HUES64 (cell line): Measurements from ENCODE around the gene ZMIZ1.

Source experiments
- H3K27ac ChIP-seq: 2 replicates; pipeline ENCODE4 v1.7.0; 2013; ENCODE audit warnings: low read depth, low read length, inconsistent platforms
- H3K27me3 ChIP-seq: 2 replicates; pipeline ENCODE4 v1.6.1; 2013; ENCODE audit warnings: mild to moderate bottlenecking, low read length; ENCODE audit not compliant: insufficient read depth
- H3K36me3 ChIP-seq: 2 replicates; pipeline ENCODE4 v1.6.1; 2013; ENCODE audit warnings: mild to moderate bottlenecking, low read length; ENCODE audit not compliant: insufficient read depth
- H3K4me1 ChIP-seq: 2 replicates; pipeline ENCODE4 v1.6.1; 2013; ENCODE audit warnings: mild to moderate bottlenecking, low read length, moderate library complexity; ENCODE audit not compliant: insufficient read depth
- H3K4me3 ChIP-seq: 2 replicates; pipeline ENCODE4 v1.5.1; 2013; ENCODE audit warnings: mild to moderate bottlenecking, low read length, moderate library complexity
- H3K9ac ChIP-seq: 2 replicates; pipeline ENCODE4 v1.6.1; 2013; ENCODE audit warnings: mild to moderate bottlenecking, low read depth, low read length
- H3K9me3 ChIP-seq: 2 replicates; pipeline ENCODE4 v1.6.1; 2013; ENCODE audit warnings: low read depth, low read length; ENCODE audit not compliant: insufficient read depth
- WGBS: fragments of 150-250, 120-280 bp; methylation state at CpG from one replicate; pipeline ENCODE4 v1.1.7; 2013; ENCODE audit warnings: missing lambda C conversion rate; 5-methylcytosine and 5-hydroxymethylcytosine counted together

Gene ZMIZ1

GRCh38 chr10:79192677-79193003 lies 123.9 kb downstream of the ZMIZ1 start:
- 0 out of 2 replicates have a peak, but pooled peaks cover 1% of the 10 kb centered on the region for H3K36me3 ChIP-seq
- H3K9ac ChIP-seq: no peak overlapping the region
- H3K27ac ChIP-seq: no peak overlapping the region
- peaks cover 17% of the 10 kb centered on the region for H3K4me1 ChIP-seq
- no peak overlapping the region for H3K4me3 ChIP-seq
- H3K27me3 ChIP-seq: no peaks in the 10 kb centered on the region
- no peaks in the 10 kb centered on the region for H3K9me3 ChIP-seq
- WGBS: 90% methylated on average over 4 of the region's 4 CpGs

GRCh38 chr10:79193694-79194382 lies 125.1 kb downstream of the ZMIZ1 start:
- WGBS: 93% methylated on average over 14 of the region's 14 CpGs
- no peaks in the 10 kb centered on the region for H3K9me3 ChIP-seq
- no peak overlapping the region for H3K9ac ChIP-seq
- no peaks in the 10 kb centered on the region for H3K36me3 ChIP-seq
- H3K27ac ChIP-seq: no peak overlapping the region
- no peak overlapping the region for H3K4me3 ChIP-seq
- no peaks in the 10 kb centered on the region for H3K27me3 ChIP-seq
- peaks cover 8% of the 10 kb centered on the region for H3K4me1 ChIP-seq

- Histone ChIP-seq H3K9ac (no peak overlapping the region), H3K4me3 (no peak overlapping the region)
Measured at GRCh38 chr10:79195091-79195923, 126.5 kb downstream of the ZMIZ1 start.

GRCh38 chr10:79196470-79197461 lies 128.0 kb downstream of the ZMIZ1 start:
- H3K4me1 ChIP-seq: peaks cover 6% of the 10 kb centered on the region
- WGBS: 74% methylated on average over 18 of the region's 18 CpGs
- H3K27ac ChIP-seq: no peak overlapping the region
- no peaks in the 10 kb centered on the region for H3K9me3 ChIP-seq
- H3K36me3 ChIP-seq: peaks cover 6% of the 10 kb centered on the region
- no peaks in the 10 kb centered on the region for H3K27me3 ChIP-seq
- no peak overlapping the region for H3K9ac ChIP-seq
- no peak overlapping the region for H3K4me3 ChIP-seq

More at GRCh38 chr10:79195091-79195923, 126.5 kb downstream of the ZMIZ1 start:
- Histone ChIP-seq H3K27me3 (no peaks in the 10 kb centered on the region), H3K9me3 (no peaks in the 10 kb centered on the region), H3K4me1 (peaks cover 6% of the 10 kb centered on the region), H3K27ac (peak overlapping the region; percentile 71), H3K36me3 (no peaks in the 10 kb centered on the region)
- WGBS: 18% methylated on average over 22 of the region's 22 CpGs

- no peaks in the 10 kb centered on the region for H3K27me3 ChIP-seq
- H3K4me3 ChIP-seq: no peak overlapping the region
- H3K4me1 ChIP-seq: peaks cover 6% of the 10 kb centered on the region
- H3K9ac ChIP-seq: no peak overlapping the region
- peaks cover 8% of the 10 kb centered on the region for H3K36me3 ChIP-seq
- WGBS: 98% methylated on average over 4 of the region's 4 CpGs
- no peaks in the 10 kb centered on the region for H3K9me3 ChIP-seq
- no peak overlapping the region for H3K27ac ChIP-seq
Measured at GRCh38 chr10:79197558-79197957, 128.8 kb downstream of the ZMIZ1 start.

GRCh38 chr10:79200346-79200745 lies 131.6 kb downstream of the ZMIZ1 start:
- Histone ChIP-seq H3K9ac (no peak overlapping the region), H3K9me3 (no peaks in the 10 kb centered on the region), H3K4me1 (no peaks in the 10 kb centered on the region), H3K36me3 (peaks cover 19% of the 10 kb centered on the region), H3K27me3 (no peaks in the 10 kb centered on the region), H3K4me3 (no peak overlapping the region), H3K27ac (no peak overlapping the region)
- WGBS: 93% methylated on average over 7 of the region's 7 CpGs

GRCh38 chr10:79201706-79202105 lies 132.9 kb downstream of the ZMIZ1 start:
- no peak overlapping the region for H3K4me3 ChIP-seq
- no peaks in the 10 kb centered on the region for H3K9me3 ChIP-seq
- no peaks in the 10 kb centered on the region for H3K4me1 ChIP-seq
- H3K36me3 ChIP-seq: peaks cover 26% of the 10 kb centered on the region
- H3K27me3 ChIP-seq: no peaks in the 10 kb centered on the region
- H3K9ac ChIP-seq: no peak overlapping the region
- no peak overlapping the region for H3K27ac ChIP-seq
- WGBS: 88% methylated on average over 8 of the region's 8 CpGs

GRCh38 chr10:79202188-79203013 lies 133.6 kb downstream of the ZMIZ1 start:
- peaks cover 26% of the 10 kb centered on the region for H3K36me3 ChIP-seq
- WGBS: 70% methylated on average over 9 of the region's 9 CpGs

GRCh38 chr10:79203014-79203644 lies 134.4 kb downstream of the ZMIZ1 start:
- peaks cover 27% of the 10 kb centered on the region for H3K36me3 ChIP-seq
- H3K27me3 ChIP-seq: no peaks in the 10 kb centered on the region
- H3K4me1 ChIP-seq: no peaks in the 10 kb centered on the region
- no peaks in the 10 kb centered on the region for H3K9me3 ChIP-seq
- 88% methylated on average over 13 of the region's 13 CpGs for WGBS
- no peak overlapping the region for H3K9ac ChIP-seq
- no peak overlapping the region for H3K4me3 ChIP-seq
- no peak overlapping the region for H3K27ac ChIP-seq

More at GRCh38 chr10:79202188-79203013, 133.6 kb downstream of the ZMIZ1 start:
- H3K27me3 ChIP-seq: no peaks in the 10 kb centered on the region
- H3K4me1 ChIP-seq: no peaks in the 10 kb centered on the region
- H3K27ac ChIP-seq: no peak overlapping the region
- H3K9me3 ChIP-seq: no peaks in the 10 kb centered on the region
- H3K9ac ChIP-seq: no peak overlapping the region
- H3K4me3 ChIP-seq: no peak overlapping the region

- no peak overlapping the region for H3K9ac ChIP-seq
- no peak overlapping the region for H3K27ac ChIP-seq
- H3K4me1 ChIP-seq: no peaks in the 10 kb centered on the region
- WGBS: 85% methylated on average over 8 of the region's 8 CpGs
- H3K9me3 ChIP-seq: no peaks in the 10 kb centered on the region
- no peaks in the 10 kb centered on the region for H3K27me3 ChIP-seq
- no peak overlapping the region for H3K4me3 ChIP-seq
- H3K36me3 ChIP-seq: peaks cover 34% of the 10 kb centered on the region
Measured at GRCh38 chr10:79203833-79204232, 135.1 kb downstream of the ZMIZ1 start.
